ENCODE measurements around the gene RNF212.

Gene RNF212

DNA sequence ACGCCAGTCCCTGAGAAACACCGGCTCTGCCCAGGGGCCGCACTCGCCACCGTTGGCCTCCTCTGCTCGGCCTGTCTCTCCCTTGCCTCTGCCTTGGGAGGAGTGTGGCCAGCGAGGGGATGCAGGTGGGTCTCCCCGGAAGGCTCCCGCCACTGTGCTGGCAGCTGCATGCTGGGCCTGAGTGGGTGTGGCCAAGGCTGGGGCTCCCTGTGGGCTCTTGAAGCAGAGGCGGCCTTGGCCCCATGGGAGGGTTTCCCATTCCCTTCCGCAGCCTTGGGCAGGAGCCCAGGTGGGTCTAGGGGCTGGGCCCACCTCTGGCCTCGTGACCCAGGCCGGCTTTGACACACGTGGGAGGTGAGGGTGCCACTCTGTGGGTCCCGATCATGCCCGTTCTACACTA lies 82.8 kb downstream of the RNF212 start:
- DNase-seq, result no peak

DNA sequence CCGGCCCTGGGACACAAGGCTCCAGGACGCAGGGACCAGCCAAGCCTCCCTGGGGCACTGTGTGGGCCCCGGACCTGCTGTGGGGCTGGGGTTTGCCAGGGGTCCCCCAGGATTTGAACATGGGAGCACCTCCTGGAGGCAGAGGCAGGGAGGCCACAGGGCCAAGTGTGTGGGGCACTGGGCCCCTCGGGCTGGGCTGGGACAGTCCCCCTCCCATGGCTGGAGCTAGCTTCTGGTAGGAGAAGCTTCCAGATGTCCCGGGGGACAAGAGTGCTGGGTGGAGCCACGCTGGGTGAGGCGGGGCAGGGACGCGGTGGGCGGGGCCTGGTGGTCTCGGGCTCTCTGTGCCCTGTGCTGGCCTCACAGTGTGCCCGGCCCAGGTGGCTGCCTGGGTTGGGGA lies 83.3 kb downstream of the RNF212 start:
- no peak for DNase-seq

DNA sequence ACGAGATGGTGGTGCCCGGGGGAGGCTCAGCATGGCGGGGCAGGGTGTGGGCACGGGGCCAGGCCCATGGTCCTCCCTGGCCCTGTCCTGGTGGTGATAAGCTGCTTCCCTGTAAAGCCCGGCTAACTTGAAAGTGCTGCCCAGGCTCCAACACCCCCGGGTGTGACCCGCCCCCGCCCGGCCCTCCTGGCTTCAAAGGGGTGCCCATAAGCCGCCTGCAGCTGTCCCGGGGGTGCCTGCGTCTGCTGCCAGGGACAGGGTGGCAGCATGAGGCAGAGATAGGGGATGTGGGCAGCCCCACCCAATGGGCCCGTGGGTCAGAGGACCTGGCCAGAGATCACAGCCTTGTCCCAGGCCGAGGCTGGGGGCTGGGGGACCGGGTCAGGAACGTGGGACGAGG lies 83.8 kb downstream of the RNF212 start:
- DNase-seq, result no peak

DNA sequence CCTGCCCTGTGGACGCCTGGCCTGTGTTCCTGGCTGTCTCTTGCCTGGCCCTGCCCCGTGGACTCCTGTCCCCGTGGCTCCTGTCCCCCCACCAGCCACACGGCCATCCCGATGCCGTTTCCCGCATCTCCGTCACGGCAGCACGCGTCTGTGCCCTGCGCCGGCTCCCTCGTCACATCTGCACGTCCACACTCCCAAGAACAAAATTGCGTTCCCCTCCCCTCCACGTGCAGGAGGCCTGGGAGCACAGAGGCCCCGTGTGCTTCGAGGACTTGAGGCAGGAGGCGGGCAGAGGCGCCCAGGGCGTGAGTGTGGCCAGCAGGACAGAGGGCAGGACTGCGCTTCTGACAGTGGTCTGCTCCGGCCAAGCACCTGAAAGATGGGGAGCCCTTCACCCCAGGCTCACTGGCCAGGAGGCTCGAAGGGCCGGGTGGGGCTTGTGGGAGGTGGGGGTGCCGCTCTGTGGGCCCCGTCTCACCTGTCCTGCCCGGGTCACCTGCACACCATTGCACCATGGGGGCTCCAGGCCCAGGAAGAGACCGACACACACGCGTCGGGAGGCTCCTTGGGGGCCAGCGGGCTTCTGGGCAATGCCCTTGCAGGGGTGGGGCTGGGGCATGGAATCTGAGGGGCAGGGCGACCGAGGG lies 84.7 kb downstream of the RNF212 start:
- DNase-seq, result no peak

DNA sequence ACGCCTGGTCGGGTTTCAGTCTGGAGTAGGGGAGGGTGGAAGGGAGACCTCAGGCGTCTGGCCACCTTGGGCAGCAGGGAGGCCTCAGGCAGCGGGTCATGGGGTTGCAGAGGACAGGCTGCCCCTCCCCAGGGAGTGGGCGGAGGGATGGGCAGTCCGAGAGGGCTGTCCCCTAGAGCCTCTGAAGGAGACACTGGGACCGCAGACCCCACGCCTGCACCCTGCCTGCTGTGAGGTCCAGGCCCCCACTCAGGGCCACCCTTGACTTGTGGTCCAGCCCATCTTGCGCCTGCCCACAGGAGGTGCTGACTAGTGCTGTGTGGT lies 85.5 kb downstream of the RNF212 start:
- no peak for DNase-seq

DNA sequence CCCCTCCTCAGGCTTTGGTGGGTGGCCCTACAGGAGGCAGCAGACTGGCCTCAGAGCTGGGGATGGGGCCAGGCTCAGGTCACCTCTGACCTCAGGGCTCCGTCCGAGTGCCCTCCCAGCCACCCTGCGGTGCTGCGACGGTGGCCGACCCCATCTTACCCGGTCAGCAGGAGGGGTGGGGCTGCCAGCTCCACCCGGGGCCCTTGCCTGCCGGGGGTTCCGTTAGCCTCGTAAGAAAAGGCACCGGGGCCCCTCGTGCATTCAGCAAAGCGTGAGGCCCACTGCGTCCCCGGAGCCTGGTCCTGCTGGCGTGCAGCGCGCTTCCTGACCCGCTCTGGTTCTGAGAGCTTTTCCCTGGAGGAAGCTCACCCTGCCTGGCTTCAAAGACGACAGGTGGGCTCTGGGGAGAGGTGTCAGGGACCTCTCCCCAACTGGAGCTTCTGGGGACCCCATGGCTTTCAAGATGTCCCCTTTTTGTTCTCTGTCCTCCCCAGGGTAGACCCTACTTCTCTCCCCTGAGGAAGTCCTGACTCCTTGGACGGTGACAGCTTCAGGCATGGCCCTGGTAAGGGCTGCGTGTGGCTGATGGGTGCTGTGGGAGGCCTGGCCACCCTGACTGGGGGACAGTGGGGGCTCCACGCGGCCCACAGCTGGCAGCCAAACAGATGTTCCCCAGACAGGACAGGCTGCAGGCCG lies 86.0 kb downstream of the RNF212 start:
- no peak for DNase-seq

DNA sequence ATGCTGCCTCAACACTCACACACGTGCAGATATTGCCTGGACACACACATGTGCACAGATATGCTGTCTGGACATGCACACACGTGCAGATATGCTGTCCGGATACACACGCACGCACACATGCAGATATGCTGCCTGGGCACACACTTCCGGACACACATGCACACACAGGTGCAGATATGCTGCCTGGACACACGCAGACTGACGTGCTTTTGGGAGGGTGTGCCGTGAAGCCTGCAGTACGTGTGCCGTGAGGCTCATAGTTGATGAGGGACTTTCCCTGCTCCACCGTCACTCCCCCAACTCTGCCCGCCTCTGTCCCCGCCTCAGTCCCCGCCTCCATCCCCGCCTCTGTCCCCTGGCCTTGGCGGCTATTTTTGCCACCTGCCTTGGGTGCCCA lies 87.2 kb downstream of the RNF212 start:
- peak; percentile 43 for DNase-seq

DNA sequence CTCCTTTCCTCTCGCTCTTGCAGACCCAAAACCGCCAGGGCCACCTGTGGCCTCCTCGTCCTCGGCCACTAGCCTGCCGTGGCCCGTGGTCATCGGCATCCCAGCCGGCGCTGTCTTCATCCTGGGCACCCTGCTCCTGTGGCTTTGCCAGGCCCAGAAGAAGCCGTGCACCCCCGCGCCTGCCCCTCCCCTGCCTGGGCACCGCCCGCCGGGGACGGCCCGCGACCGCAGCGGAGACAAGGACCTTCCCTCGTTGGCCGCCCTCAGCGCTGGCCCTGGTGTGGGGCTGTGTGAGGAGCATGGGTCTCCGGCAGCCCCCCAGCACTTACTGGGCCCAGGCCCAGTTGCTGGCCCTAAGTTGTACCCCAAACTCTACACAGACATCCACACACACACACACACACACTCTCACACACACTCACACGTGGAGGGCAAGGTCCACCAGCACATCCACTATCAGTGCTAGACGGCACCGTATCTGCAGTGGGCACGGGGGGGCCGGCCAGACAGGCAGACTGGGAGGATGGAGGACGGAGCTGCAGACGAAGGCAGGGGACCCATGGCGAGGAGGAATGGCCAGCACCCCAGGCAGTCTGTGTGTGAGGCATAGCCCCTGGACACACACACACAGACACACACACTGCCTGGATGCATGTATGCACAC lies 88.3 kb downstream of the RNF212 start:
- no peak for DNase-seq

DNA sequence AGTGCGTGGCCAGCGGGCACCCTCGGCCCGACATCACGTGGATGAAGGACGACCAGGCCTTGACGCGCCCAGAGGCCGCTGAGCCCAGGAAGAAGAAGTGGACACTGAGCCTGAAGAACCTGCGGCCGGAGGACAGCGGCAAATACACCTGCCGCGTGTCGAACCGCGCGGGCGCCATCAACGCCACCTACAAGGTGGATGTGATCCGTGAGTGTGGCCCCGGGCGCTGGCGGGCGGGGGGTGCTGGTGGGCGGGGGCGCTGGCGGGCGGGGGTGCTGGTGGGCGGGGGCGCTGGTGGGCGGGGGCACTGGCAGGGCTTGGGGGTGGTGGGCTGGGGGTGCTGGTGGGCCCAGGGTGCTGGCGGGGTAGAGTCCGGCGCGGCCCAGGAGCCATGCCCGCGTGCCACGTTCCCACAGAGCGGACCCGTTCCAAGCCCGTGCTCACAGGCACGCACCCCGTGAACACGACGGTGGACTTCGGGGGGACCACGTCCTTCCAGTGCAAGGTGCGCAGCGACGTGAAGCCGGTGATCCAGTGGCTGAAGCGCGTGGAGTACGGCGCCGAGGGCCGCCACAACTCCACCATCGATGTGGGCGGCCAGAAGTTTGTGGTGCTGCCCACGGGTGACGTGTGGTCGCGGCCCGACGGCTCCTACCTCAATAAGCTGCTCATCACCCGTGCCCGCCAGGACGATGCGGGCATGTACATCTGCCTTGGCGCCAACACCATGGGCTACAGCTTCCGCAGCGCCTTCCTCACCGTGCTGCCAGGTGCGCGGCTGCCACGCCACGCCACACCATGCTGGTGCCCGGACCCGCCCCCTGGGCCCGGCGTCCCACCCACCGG lies 89.2 kb downstream of the RNF212 start:
- no peak for DNase-seq

DNA sequence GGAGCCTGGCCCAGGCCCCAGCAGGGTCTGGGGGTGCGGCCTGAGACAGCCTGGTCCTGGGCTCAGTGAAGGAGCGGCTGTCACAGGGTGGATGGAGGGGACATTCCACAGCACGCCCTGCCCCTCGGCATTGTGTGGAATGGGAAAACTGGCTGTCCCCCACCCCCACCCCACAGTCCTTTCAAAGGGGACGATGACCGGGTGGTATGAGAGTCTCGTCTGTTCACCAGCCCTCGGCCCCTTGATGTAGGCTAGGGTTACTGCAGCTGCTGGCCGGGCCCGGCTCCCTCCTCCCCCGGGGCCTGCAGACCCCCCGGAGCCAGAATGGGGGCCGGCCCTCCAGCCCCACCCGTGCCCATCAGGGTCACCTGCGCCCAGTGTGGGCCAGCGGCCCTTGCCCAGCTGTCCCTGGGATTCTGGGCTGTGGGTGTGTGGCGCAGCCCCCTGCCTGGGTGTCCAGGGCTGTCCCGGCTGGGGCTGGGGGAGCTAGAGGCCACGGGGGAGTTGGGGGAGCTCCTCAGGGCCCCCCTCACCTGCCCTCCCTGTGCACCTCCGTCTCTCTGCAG lies 90.2 kb downstream of the RNF212 start:
- DNase-seq, result no peak

DNA sequence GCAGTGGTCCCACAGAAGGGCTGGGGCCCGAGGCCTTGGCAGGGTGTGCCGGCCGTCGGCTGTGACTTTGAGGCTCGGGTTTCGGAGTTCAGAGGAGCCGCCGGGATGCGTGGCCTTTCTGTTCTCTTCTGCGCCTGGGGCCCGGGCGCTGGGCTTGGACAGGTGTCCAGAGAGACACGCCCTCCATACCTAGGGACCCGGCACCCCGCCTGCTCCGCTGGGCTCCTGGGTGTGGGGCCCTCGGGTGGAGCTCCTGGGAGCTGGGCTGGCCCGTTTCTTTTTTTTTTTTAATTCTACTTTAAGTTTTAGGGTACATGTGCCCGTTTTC lies 90.7 kb downstream of the RNF212 start:
- no peak for DNase-seq

DNA sequence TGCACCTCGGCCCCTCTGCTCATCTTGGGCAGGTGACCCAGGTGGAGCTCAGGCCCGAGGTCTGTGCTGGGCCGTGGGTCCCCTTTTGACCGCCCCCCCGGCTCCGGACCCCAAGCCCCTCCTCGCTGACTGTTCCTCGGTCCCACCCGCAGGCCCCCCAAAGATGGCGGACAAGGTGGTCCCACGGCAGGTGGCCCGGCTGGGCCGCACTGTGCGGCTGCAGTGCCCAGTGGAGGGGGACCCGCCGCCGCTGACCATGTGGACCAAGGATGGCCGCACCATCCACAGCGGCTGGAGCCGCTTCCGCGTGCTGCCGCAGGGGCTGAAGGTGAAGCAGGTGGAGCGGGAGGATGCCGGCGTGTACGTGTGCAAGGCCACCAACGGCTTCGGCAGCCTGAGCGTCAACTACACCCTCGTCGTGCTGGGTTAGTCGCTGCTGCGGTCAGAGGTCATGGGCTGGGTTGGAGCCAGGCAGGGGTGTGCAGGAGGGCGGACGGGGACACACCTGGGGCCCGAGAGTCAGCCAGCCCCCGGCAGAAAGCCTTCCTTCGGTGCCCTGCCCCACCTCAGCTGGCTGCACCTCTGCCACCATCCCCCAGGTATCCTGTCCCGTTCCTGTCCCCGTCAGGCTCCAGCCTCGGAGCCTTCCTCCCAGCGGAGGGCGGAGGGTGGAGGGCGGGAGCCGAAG lies 91.2 kb downstream of the RNF212 start:
- DNase-seq, result no peak

All from stimulated activated CD4-positive, alpha-beta T cell treated with anti-CD3 and anti-CD28 coated beads, Interleukin-4, amount 100 ng/mL, for 1 hour (primary cell).